Measurements from ENCODE around the gene ENO3.

- TF ChIP-seq POLR2A (IDR thresholded peaks at IDR 0.05): no peak
- TF ChIP-seq CTCF (IDR thresholded peaks at IDR 0.05): no peak
Measured at GRCh38 chr17:4999430-5000093, 48.6 kb downstream of the ENO3 start.

Data from esophagus squamous epithelium (tissue), 4 donors.